ENCODE data around the gene LHFPL2. TPM values are rescaled to one million over a fixed set of nuclear protein-coding genes. Genes with fewer than 3 reads are reported as not detected.
A peak's percentile ranks its signal among the peaks of the same experiment; 100 is the strongest.

The LHFPL2 gene
- total and polyA plus RNA-seq, 2 experiments from 2014 or later = 10.6 to 50.8 TPM

GRCh38 chr5:78511121-78511906 lies 137.3 kb downstream of the LHFPL2 start:
- H2AFZ ChIP-seq = no peak overlapping the region
- no peak for DNase-seq (ENCODE audit: low spot score)
- TF ChIP-seq ZNF114 (CRISPR knock-in tag; IDR thresholded peaks at IDR 0.05) (no peak), CTCF (conservative IDR thresholded peaks at IDR 0.05; ENCODE audit: low read depth in 2 of 2) (no peak), CREB1 (CRISPR knock-in tag; IDR thresholded peaks at IDR 0.05; ENCODE audit: low read depth) (no peak), JUNB (IDR thresholded peaks at IDR 0.05; ENCODE audit: unreplicated experiment) (no peak), ZNF331 (CRISPR knock-in tag; IDR thresholded peaks at IDR 0.05; ENCODE audit: low read depth) (no peak), EZH2phosphoT487 (IDR thresholded peaks at IDR 0.05; ENCODE audit: unreplicated experiment) (no peak), REST (IDR thresholded peaks at IDR 0.05; ENCODE audit: unreplicated experiment) (no peak), STAT1 (IDR thresholded peaks at IDR 0.05; ENCODE audit: unreplicated experiment) (no peak), ZNF462 (CRISPR knock-in tag; IDR thresholded peaks at IDR 0.05) (no peak), POLR2AphosphoS5 (IDR thresholded peaks at IDR 0.05; ENCODE audit: low read depth) (no peak), EZH2 (IDR thresholded peaks at IDR 0.05; ENCODE audit: low read depth, unreplicated experiment) (no peak), NANOG (IDR thresholded peaks at IDR 0.05; ENCODE audit: borderline replicate concordance) (no peak)
- Mint-ChIP-seq H3K4me1 (peaks cover 43% of the 10 kb centered on the region), H3K27me3 (ENCODE audit: insufficient read depth, low read depth, poor library complexity) (peaks cover 4% of the 10 kb centered on the region), H3K27ac (no peak overlapping the region), H3K4me3 (peak overlapping the region; percentile 4; the same call in 1 of the 3 replicates), H3K36me3 (ENCODE audit: low read depth) (peaks cover 5% of the 10 kb centered on the region), H3K9me3 (no peaks in the 10 kb centered on the region)
- 0 out of 2 replicates have a peak, but pooled peaks cover 4% of the 10 kb centered on the region for H3F3A ChIP-seq (replicated peaks; ENCODE audit: low read depth)
- peaks cover 13% of the 10 kb centered on the region for H4K20me1 ChIP-seq (replicated peaks; ENCODE audit: insufficient read depth)
- no peak overlapping the region for H3K4me3 ChIP-seq
- H3K27me3 ChIP-seq (ENCODE audit: insufficient read depth) = no peaks in the 10 kb centered on the region
- H3K9me2 ChIP-seq (ENCODE audit: insufficient read depth) = no peaks in the 10 kb centered on the region
- H3K27ac ChIP-seq (ENCODE audit: low read depth) = no peak overlapping the region
- peaks cover 52% of the 10 kb centered on the region for H3K79me2 ChIP-seq (replicated peaks; ENCODE audit: insufficient read depth)
- ATAC-seq = no peak
- H3K4me2 ChIP-seq = no peak overlapping the region
- H3K36me3 ChIP-seq (ENCODE audit: insufficient read depth) = no peaks in the 10 kb centered on the region
- peaks cover 21% of the 10 kb centered on the region for H3K4me1 ChIP-seq (ENCODE audit: insufficient read depth)
